HepG2 (cell line): Measurements from ENCODE around the gene ABHD17A. TPM values are rescaled to one million over a fixed set of nuclear protein-coding genes. Genes with fewer than 3 reads are reported as not detected.

Experiments used
- ADNP ChIP-seq: sonication (generic); formaldehyde crosslinking; IDR thresholded peaks from 2 replicates; pipeline ENCODE4 v1.4.0; 2020; ENCODE audit warnings: missing genetic modification reagents
- AHDC1 ChIP-seq: sonication (generic); formaldehyde crosslinking; IDR thresholded peaks from 2 replicates; pipeline ENCODE4 v1.5.1; 2020; ENCODE audit warnings: mild to moderate bottlenecking, missing genetic modification reagents, borderline replicate concordance
- DMAP1 ChIP-seq: IDR thresholded peaks from 2 replicates; pipeline ENCODE4 v1.6.1; 2016
- FOXK1 ChIP-seq: sonication (generic); formaldehyde crosslinking; IDR thresholded peaks from 2 replicates; pipeline ENCODE4 v1.4.0; 2020; ENCODE audit warnings: low read depth, missing genetic modification reagents, borderline replicate concordance
- GATA4 ChIP-seq: sonication (generic); IDR thresholded peaks from 2 replicates; pipeline ENCODE4 v1.6.1; 2016; ENCODE audit warnings: antibody characterized with exemption, low read depth, borderline replicate concordance
- HBP1 ChIP-seq: IDR thresholded peaks from 2 replicates; pipeline ENCODE4 v1.6.1; 2016; ENCODE audit warnings: low read depth, control low read depth
- MXD4 ChIP-seq: IDR thresholded peaks from 2 replicates; pipeline ENCODE4 v1.6.1; 2016; ENCODE audit warnings: mild to moderate bottlenecking, missing biosample characterization, missing genetic modification reagents
- MYPOP ChIP-seq: sonication (generic); formaldehyde crosslinking; IDR thresholded peaks from 2 replicates; pipeline ENCODE4 v1.8.1; 2023; ENCODE audit warnings: mild to moderate bottlenecking, moderate library complexity, missing genetic modification reagents
- NBN ChIP-seq: fragments of 450-650 bp; conservative IDR thresholded peaks from 2 replicates; pipeline ENCODE4 v1.6.1; 2017
- ONECUT2 ChIP-seq: sonication (generic); formaldehyde crosslinking; IDR thresholded peaks from 2 replicates; pipeline ENCODE4 v1.4.0; 2020; ENCODE audit warnings: missing genetic modification reagents
- PAWR ChIP-seq: sonication (generic); formaldehyde crosslinking; IDR thresholded peaks from 2 replicates; pipeline ENCODE4 v1.4.0; 2020; ENCODE audit warnings: missing genetic modification reagents, mild to moderate bottlenecking, borderline replicate concordance
- SNRNP70 ChIP-seq: fragments of 200-400 bp; formaldehyde crosslinking; IDR thresholded peaks from 2 replicates; pipeline ENCODE4 v1.6.1; 2017; ENCODE audit warnings: mild to moderate bottlenecking, low read depth, low read length, moderate library complexity
- STAT5B ChIP-seq: sonication (generic); formaldehyde crosslinking; IDR thresholded peaks from 2 replicates; pipeline ENCODE4 v1.4.0; 2020; ENCODE audit warnings: missing genetic modification reagents
- ZC3H4 ChIP-seq: sonication (generic); formaldehyde crosslinking; IDR thresholded peaks from 2 replicates; pipeline ENCODE4 v1.4.0; 2020; ENCODE audit warnings: missing genetic modification reagents, borderline replicate concordance
- ZFX ChIP-seq: sonication (generic); formaldehyde crosslinking; IDR thresholded peaks from 2 replicates; pipeline ENCODE4 v1.4.0; 2020; ENCODE audit warnings: mild to moderate bottlenecking, low read depth, missing genetic modification reagents, moderate library complexity
- ZNF10 ChIP-seq: sonication (generic); formaldehyde crosslinking; IDR thresholded peaks from 2 replicates; pipeline ENCODE4 v1.4.0; 2020; ENCODE audit warnings: mild to moderate bottlenecking, low read depth, missing genetic modification reagents, borderline replicate concordance
- ZNF232 ChIP-seq: sonication (generic); formaldehyde crosslinking; IDR thresholded peaks from 2 replicates; pipeline ENCODE4 v1.4.0; 2020; ENCODE audit warnings: missing genetic modification reagents, borderline replicate concordance
- ZNF839 ChIP-seq: sonication (generic); formaldehyde crosslinking; IDR thresholded peaks from 2 replicates; pipeline ENCODE4 v1.4.0; 2020; ENCODE audit warnings: missing genetic modification reagents, mild to moderate bottlenecking, borderline replicate concordance
- polyA plus RNA-seq, 8 experiments: library from polyadenylated mRNA; depleted of rRNA in 3 of 8; stranded (reverse) in 7 of 8; unstranded in 1 of 8; fragments of >200 nt; fragmentation: Illumina TruSeq in 4 of 8; extraction: Trizol in 4 of 8; gene quantifications; 2 replicates each; pipeline versions ENCODE4 v1.2.1 to v1.2.3, GENCODE V29; 2011 to 2016; ENCODE audit warnings: low read depth in 4 of 8, missing spikeins in 1 of 8, mixed read lengths in 1 of 8; ENCODE audit not compliant: insufficient read depth in 1 of 8
- total RNA-seq, 5 experiments: library from RNA; depleted of rRNA; stranded (reverse); fragments of >200 nt; fragmentation: Illumina TruSeq; extraction: Trizol; gene quantifications; 2 replicates each; pipeline ENCODE4 v1.2.3, GENCODE V29; 2016; ENCODE audit warnings: low read depth in 1 of 5
- TF ChIP-seq, protein P1 (sequence below): sonication (generic); formaldehyde crosslinking; IDR thresholded peaks from 2 replicates; pipeline ENCODE4 v1.8.1; 2023; ENCODE audit warnings: missing genetic modification reagents, mild to moderate bottlenecking, borderline replicate concordance
- TF ChIP-seq, protein P2 (sequence below): sonication (generic); formaldehyde crosslinking; IDR thresholded peaks from 2 replicates; pipeline ENCODE4 v1.8.0; 2022; ENCODE audit warnings: mild to moderate bottlenecking, missing genetic modification reagents, moderate library complexity

ABHD17A gene
- total and polyA plus RNA-seq, 2 of the 13 experiments (the other 11 are each of a cell fraction or from before 2014, with no cell fraction given): 27.7 to 40.8 TPM

DNA sequence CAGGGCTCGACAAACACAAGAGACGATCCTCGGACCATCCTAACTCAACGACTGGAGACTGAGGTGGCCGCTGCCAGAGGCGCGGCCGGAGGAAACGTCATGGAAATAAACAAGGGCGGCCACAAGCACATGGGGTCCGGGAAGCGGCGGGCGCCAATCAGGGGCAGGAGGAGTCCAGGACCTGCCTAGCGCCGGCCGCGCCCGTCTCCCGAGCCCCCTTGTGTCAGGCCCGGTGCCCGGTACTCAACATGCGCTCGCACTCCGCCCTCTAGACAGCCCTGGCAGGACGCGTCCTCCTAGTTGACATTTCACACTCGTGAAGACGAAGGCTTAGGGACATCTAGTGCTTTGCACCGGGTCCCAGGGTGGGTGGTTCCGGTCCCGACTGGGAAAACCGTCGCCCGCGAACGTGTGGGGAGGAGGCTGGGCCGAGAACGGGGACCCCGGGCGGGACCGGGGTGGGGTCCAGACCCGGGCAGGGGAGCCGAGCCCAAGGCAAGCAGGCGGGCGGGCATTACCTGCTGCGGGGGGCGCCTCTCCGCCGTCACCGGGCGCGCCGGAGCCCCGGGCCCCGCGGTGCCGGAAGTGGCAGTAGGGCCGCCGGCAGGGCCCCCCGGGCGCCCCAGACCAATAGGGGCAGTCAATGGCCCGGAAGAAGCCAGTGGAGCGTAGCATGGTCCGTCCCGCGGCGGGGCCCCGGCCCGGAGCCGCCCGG is 37.5 kb downstream of the ABHD17A start (continued):
- TF ChIP-seq HBP1 (CRISPR knock-in tag) (0 out of 2 replicates have a peak, but pooled peaks have one; percentile 25), STAT5B (CRISPR knock-in tag) (no peak), ZNF10 (CRISPR knock-in tag) (no peak), MYPOP (CRISPR knock-in tag) (peak; percentile 33; the same call in 1 of the 2 replicates), GATA4 (no peak), ZFX (peak; percentile 12; the same call in 1 of the 2 replicates), ZC3H4 (no peak), DMAP1 (CRISPR knock-in tag) (peak; percentile 19; the same call in 1 of the 2 replicates), ADNP (CRISPR knock-in tag) (no peak), PAWR (CRISPR knock-in tag) (no peak), ZNF232 (CRISPR knock-in tag) (no peak), ONECUT2 (CRISPR knock-in tag) (no peak), NBN (no peak), AHDC1 (CRISPR knock-in tag) (peak; percentile 23; the same call in 1 of the 2 replicates), FOXK1 (CRISPR knock-in tag) (peak; percentile 78; the same call in 1 of the 2 replicates), ZNF839 (0 out of 2 replicates have a peak, but pooled peaks have one; percentile 35), SNRNP70 (no peak), MXD4 (CRISPR knock-in tag) (0 out of 2 replicates have a peak, but pooled peaks have one; percentile 35)
- TF ChIP-seq, protein P1, sequence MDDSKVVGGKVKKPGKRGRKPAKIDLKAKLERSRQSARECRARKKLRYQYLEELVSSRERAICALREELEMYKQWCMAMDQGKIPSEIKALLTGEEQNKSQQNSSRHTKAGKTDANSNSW (CRISPR knock-in tag): peak; percentile 53; the same call in 1 of the 2 replicates
- TF ChIP-seq, protein P2, sequence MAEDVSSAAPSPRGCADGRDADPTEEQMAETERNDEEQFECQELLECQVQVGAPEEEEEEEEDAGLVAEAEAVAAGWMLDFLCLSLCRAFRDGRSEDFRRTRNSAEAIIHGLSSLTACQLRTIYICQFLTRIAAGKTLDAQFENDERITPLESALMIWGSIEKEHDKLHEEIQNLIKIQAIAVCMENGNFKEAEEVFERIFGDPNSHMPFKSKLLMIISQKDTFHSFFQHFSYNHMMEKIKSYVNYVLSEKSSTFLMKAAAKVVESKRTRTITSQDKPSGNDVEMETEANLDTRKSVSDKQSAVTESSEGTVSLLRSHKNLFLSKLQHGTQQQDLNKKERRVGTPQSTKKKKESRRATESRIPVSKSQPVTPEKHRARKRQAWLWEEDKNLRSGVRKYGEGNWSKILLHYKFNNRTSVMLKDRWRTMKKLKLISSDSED: no peak
